Stimulated activated CD4-positive, alpha-beta T cell treated with anti-CD3 and anti-CD28 coated beads, Interleukin-1b, Interleukin-23, amount 100 ng/mL, for 4 hours (primary cell): Measurements from ENCODE around the gene ARL13B.
"Not testable (repeated sequence)": the region's sequence is repeated elsewhere in the genome, so short reads cannot be mapped to it uniquely, and the experiment has no call there.

Experiments
- DNase-seq, 2 donors: peaks; one replicate each; pipeline ENCODE4 v3.0.0-alpha.2; 2020; ENCODE audit warnings: low read depth in 2 of 2

ARL13B gene

GRCh38 chr3:93979850-93980676 lies at the start of gene ARL13B:
Gene ARL13B (plus strand): TSS chr3:93980155. CDS start chr3:93980424, 269 bp downstream.
- DNase-seq = peak; percentile 83 to 86

- DNase-seq = no peak
Observed at GRCh38 chr3:93931597-93932229, 48.2 kb upstream of the ARL13B start.

GRCh38 chr3:93934366-93935046 lies 45.4 kb upstream of the ARL13B start:
- DNase-seq = no peak

- no peak for DNase-seq
Observed at GRCh38 chr3:93936549-93936948, 43.4 kb upstream of the ARL13B start.

- not testable (repeated sequence) for DNase-seq
Observed at GRCh38 chr3:93937485-93937884, 42.5 kb upstream of the ARL13B start.

- DNase-seq = not testable (repeated sequence)
Observed at GRCh38 chr3:93949958-93950357, 30.0 kb upstream of the ARL13B start.

- DNase-seq = no peak
Observed at GRCh38 chr3:93961026-93961425, 18.9 kb upstream of the ARL13B start.

- DNase-seq = no peak
Observed at GRCh38 chr3:93961489-93961888, 18.5 kb upstream of the ARL13B start.

GRCh38 chr3:93962798-93963197 lies 17.2 kb upstream of the ARL13B start:
- no peak for DNase-seq

GRCh38 chr3:93965106-93965505 lies 14.8 kb upstream of the ARL13B start:
- DNase-seq = not testable (repeated sequence)

GRCh38 chr3:93969443-93969842 lies 10.5 kb upstream of the ARL13B start:
- no peak for DNase-seq

- no peak for DNase-seq
Observed at GRCh38 chr3:93969997-93970396, 10.0 kb upstream of the ARL13B start.

- DNase-seq = peak in 1 of 2 donors; percentile 30
Observed at GRCh38 chr3:93973131-93974126, 6.5 kb upstream of the ARL13B start, which contains the start of gene PROS1. Gene PROS1 (minus strand): TSS chr3:93973896. CDS start chr3:93973749, 147 bp downstream.

- no peak for DNase-seq
Observed at GRCh38 chr3:93981649-93982048, 1.7 kb downstream of the ARL13B start.

GRCh38 chr3:93983408-93983807 lies 3.5 kb downstream of the ARL13B start:
- DNase-seq = no peak

- no peak for DNase-seq
Observed at GRCh38 chr3:93984618-93985017, 4.7 kb downstream of the ARL13B start.

GRCh38 chr3:93988283-93988682 lies 8.3 kb downstream of the ARL13B start:
- DNase-seq = no peak

GRCh38 chr3:93988764-93989163 lies 8.8 kb downstream of the ARL13B start:
- no peak for DNase-seq

- DNase-seq = no peak
Observed at GRCh38 chr3:93989241-93989640, 9.3 kb downstream of the ARL13B start.

- no peak for DNase-seq
Observed at GRCh38 chr3:93991631-93992030, 11.7 kb downstream of the ARL13B start.

- no peak for DNase-seq
Observed at GRCh38 chr3:93992207-93992606, 12.3 kb downstream of the ARL13B start.
